Measurements from ENCODE around the gene VAV2. TPM values are rescaled to one million over a fixed set of nuclear protein-coding genes. Genes with fewer than 3 reads are reported as not detected.

The VAV2 gene
- polyA plus RNA-seq, 2 of the 4 experiments (the other 2 are of a cell fraction), result 9.8 to 21.4 TPM

DNA sequence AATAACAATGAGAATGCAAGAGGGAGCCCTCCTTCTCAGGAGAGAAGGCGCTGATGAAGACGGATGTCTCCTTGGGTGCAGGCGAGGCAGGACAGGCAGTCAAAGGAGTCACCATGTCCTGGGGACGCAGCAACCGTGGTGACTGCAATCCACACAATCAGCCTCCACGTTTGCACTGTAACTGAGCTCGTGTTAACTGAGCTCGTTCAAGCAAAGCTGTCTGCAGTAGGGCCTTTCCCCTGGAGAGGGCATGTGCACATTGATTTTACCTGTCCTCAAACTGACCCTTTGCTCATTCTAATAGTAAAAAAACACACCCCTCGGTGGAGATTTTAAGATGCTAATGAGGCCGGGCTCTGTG lies 256.7 kb downstream of the VAV2 start:
- no peak for ATAC-seq
- no peak for TF ChIP-seq FOSB (CRISPR knock-in tag; IDR thresholded peaks at IDR 0.05)
- no peak for TF ChIP-seq POLR2AphosphoS2 (conservative IDR thresholded peaks at IDR 0.05; ENCODE audit: low read length)
- no peak for TF ChIP-seq EHMT2 (IDR thresholded peaks at IDR 0.05; ENCODE audit: low read depth)
- no peak for TF ChIP-seq CBX8 (IDR thresholded peaks at IDR 0.05)
- TF ChIP-seq ZSCAN20 (CRISPR knock-in tag; IDR thresholded peaks at IDR 0.05), result no peak
- no peak for TF ChIP-seq EP300 (IDR thresholded peaks at IDR 0.05)
- TF ChIP-seq FOXS1 (CRISPR knock-in tag; IDR thresholded peaks at IDR 0.05), result no peak

GRCh38 chr9:133734590-133735414 lies 257.3 kb downstream of the VAV2 start:
- H3K4me3 ChIP-seq, result no peak overlapping the region
- H3K4me1 ChIP-seq, result no peaks in the 10 kb centered on the region; the same call in 2 of the 3 replicates
- ATAC-seq (no peak), FAIRE-seq (no peak), DNase-seq (ENCODE audit: low read depth in 1 of 2, low spot score in 1 of 2) (no peak)
- no peak overlapping the region for H3K4me2 ChIP-seq
- H3K27ac ChIP-seq, result no peak overlapping the region
- TF ChIP-seq CHD2 (IDR thresholded peaks at IDR 0.05; ENCODE audit: low read length, partially characterized antibody), result no peak
- POLR2A ChIA-PET, result no interaction called here
- 61% methylated on average over 17 of the region's 23 CpGs for WGBS (ENCODE audit: missing lambda C conversion rate)
- CTCF ChIA-PET, result interaction anchor here (0.9 to 5.6 kb wide), 5 partner anchors 8 to 288 kb away, joined by 3 to 39 read pairs (median 4); no protein-coding TSS in a partner anchor
- no peaks in the 10 kb centered on the region for H3K9me3 ChIP-seq

More for the DNA sequence above, 256.7 kb downstream of the VAV2 start:
- POLR2A ChIA-PET, result no interaction called here
- Histone ChIP-seq H3K27ac (no peak overlapping the region), H3K4me1 (no peaks in the 10 kb centered on the region; the same call in 2 of the 3 replicates), H3K9me3 (no peaks in the 10 kb centered on the region), H3K4me2 (no peak overlapping the region), H3K4me3 (no peak overlapping the region)
- DNase-seq (ENCODE audit: low read depth in 1 of 2, low spot score in 1 of 2) (no peak), FAIRE-seq (no peak)
- WGBS (ENCODE audit: missing lambda C conversion rate), result 39% methylated on average over 10 of the region's 10 CpGs
- CTCF ChIA-PET, result interaction anchor here (0.7 to 5.6 kb wide), 5 partner anchors 7 to 1145 kb away, joined by 3 to 39 read pairs (median 4); no protein-coding TSS in a partner anchor

DNA sequence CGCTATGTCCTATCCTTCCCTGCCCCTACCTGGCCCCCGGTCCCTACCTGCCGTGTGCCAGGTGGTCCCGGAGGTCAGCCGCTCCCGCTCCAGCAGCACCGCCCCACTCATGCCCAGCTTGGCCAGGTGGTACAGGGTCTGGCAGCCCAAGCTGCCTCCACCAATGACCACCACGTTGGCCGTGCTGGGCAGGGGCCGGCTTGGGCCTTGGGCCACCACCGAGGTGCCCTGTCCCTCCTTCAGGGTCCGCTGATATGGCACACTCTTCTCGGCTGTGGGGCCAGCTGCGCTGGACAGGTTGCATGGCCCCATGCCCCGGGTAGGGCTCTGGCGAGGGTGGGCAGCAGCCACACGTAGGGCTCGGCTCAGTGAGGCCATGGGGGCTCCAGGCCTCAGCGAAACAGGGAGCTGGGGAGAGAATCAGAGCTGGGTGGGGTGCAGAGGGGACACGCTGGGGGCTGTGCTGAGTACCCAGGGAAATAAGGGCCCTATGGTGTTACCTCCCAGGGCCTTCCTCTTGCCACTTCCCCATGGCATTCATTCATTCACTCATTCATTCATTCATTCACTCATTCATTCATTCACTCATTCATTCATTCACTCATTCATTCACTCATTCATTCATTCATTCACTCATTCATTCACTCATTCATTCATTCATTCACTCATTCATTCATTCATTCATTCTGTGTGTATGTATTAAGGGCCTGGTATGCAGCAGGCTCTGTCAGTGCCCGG lies 258.2 kb downstream of the VAV2 start:
- ChIA-PET POLR2A (no interaction called here), CTCF (interaction anchor here (1.1 to 5.6 kb wide), 3 partner anchors 9 to 201 kb away, joined by 3 to 39 read pairs (median 3); no protein-coding TSS in a partner anchor)
- no peak overlapping the region for H3K4me3 ChIP-seq
- H3K27ac ChIP-seq, result no peak overlapping the region
- ATAC-seq, result no peak; a peak in 1 of 6 replicates
- no peak for FAIRE-seq
- H3K9me3 ChIP-seq, result no peaks in the 10 kb centered on the region
- no peak overlapping the region for H3K4me2 ChIP-seq
- 86% methylated on average over 7 of the region's 21 CpGs for WGBS (ENCODE audit: missing lambda C conversion rate)
- H3K4me1 ChIP-seq, result no peaks in the 10 kb centered on the region; the same call in 2 of the 3 replicates
- TF ChIP-seq KDM1A (IDR thresholded peaks at IDR 0.05; ENCODE audit: low read depth) (no peak), CHD4 (IDR thresholded peaks at IDR 0.05; ENCODE audit: borderline replicate concordance) (no peak), GATA3 (IDR thresholded peaks at IDR 0.05; ENCODE audit: borderline replicate concordance) (no peak), CTCF (IDR thresholded peaks at IDR 0.05) (no peak), HEYL (CRISPR knock-in tag; IDR thresholded peaks at IDR 0.05) (no peak), MAZ (IDR thresholded peaks at IDR 0.05; ENCODE audit: borderline replicate concordance, low read depth, low read length) (no peak)
- DNase-seq (ENCODE audit: low read depth in 1 of 2, low spot score in 1 of 2), result no peak

GRCh38 chr9:133733421-133733795 lies 258.7 kb downstream of the VAV2 start:
- 96% methylated on average over 3 of the region's 4 CpGs for WGBS (ENCODE audit: missing lambda C conversion rate)
- Histone ChIP-seq H3K4me2 (no peak overlapping the region), H3K9me3 (no peaks in the 10 kb centered on the region), H3K4me3 (no peak overlapping the region), H3K4me1 (no peaks in the 10 kb centered on the region; the same call in 2 of the 3 replicates), H3K27ac (no peak overlapping the region)
- ATAC-seq (peak; percentile 2 to 4; a peak in 1 of 6 replicates), FAIRE-seq (no peak), DNase-seq (ENCODE audit: low read depth in 1 of 2, low spot score in 1 of 2) (no peak)
- ChIA-PET CTCF (interaction anchor here (1.1 to 5.6 kb wide), 3 partner anchors 9 to 200 kb away, joined by 3 to 39 read pairs (median 3); no protein-coding TSS in a partner anchor), POLR2A (no interaction called here)
- no peak for TF ChIP-seq ZNF302 (CRISPR knock-in tag; IDR thresholded peaks at IDR 0.05)
- no peak for TF ChIP-seq CBX2 (IDR thresholded peaks at IDR 0.05; ENCODE audit: borderline replicate concordance, low read depth)
- no peak for TF ChIP-seq CHD2 (IDR thresholded peaks at IDR 0.05; ENCODE audit: low read length, partially characterized antibody)
- no peak for TF ChIP-seq JUNB (IDR thresholded peaks at IDR 0.05)
- TF ChIP-seq, protein P1, sequence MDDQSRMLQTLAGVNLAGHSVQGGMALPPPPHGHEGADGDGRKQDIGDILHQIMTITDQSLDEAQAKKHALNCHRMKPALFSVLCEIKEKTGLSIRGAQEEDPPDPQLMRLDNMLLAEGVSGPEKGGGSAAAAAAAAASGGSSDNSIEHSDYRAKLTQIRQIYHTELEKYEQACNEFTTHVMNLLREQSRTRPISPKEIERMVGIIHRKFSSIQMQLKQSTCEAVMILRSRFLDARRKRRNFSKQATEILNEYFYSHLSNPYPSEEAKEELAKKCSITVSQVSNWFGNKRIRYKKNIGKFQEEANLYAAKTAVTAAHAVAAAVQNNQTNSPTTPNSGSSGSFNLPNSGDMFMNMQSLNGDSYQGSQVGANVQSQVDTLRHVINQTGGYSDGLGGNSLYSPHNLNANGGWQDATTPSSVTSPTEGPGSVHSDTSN (IDR thresholded peaks at IDR 0.05), result no peak
- no peak for TF ChIP-seq NR3C1 (IDR thresholded peaks at IDR 0.05)
- no peak for TF ChIP-seq HOXB13 (CRISPR knock-in tag; IDR thresholded peaks at IDR 0.05; ENCODE audit: low read depth)
- TF ChIP-seq RAD21 (conservative IDR thresholded peaks at IDR 0.05 in 1 of 2, IDR thresholded peaks at IDR 0.05 in 1 of 2), result no peak
- no peak for TF ChIP-seq ELK1 (IDR thresholded peaks at IDR 0.05; ENCODE audit: low read depth, low read length)
- TF ChIP-seq TFCP2L1 (CRISPR knock-in tag; IDR thresholded peaks at IDR 0.05), result no peak
- no peak for TF ChIP-seq BHLHE40 (IDR thresholded peaks at IDR 0.05; ENCODE audit: low read depth, low read length)

Measured in A549 (cell line).